Measurements from ENCODE around the gene PRXL2B.

PRXL2B gene

DNA sequence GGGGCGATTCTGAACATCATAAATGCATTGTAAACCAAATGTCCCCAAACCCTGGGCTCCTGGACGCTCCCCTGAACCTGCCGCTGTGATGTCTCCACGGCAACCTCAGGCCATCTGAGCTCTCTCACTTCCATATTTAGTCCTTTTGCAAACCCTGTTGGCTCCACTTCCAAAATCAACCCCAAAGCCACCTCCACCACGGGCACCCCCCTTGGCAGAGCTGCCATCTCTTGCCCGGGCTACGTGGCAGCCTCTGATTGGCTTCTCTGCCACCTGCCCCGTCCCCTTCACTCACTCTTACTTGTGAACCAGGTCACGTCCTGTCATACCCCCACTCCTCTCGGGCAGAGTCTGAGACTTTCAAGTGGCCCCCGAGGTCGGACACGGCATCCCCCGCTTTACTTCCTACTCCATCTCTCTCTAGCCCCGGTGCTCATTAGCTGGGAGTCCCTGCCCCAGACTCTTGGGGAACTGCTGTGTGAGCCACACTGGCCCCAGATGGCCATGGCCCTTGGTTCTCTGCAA is 15.8 kb downstream of the PRXL2B start:
- H3K9me3 ChIP-seq (ENCODE audit: insufficient read depth, low read depth, low read length) = no peaks in the 10 kb centered on the region
- no peaks in the 10 kb centered on the region for H3K4me1 ChIP-seq (ENCODE audit: insufficient read depth, low read length)
- no peak overlapping the region for H3K27ac ChIP-seq (ENCODE audit: low read length)
- no peaks in the 10 kb centered on the region for H3K27me3 ChIP-seq (ENCODE audit: insufficient read depth, low read length)
- no peaks in the 10 kb centered on the region for H3K36me3 ChIP-seq (ENCODE audit: insufficient read depth, low read depth, low read length)
- H3K9ac ChIP-seq (ENCODE audit: low read depth, low read length) = no peak overlapping the region
- H3K4me3 ChIP-seq (ENCODE audit: low read length) = no peak overlapping the region

DNA sequence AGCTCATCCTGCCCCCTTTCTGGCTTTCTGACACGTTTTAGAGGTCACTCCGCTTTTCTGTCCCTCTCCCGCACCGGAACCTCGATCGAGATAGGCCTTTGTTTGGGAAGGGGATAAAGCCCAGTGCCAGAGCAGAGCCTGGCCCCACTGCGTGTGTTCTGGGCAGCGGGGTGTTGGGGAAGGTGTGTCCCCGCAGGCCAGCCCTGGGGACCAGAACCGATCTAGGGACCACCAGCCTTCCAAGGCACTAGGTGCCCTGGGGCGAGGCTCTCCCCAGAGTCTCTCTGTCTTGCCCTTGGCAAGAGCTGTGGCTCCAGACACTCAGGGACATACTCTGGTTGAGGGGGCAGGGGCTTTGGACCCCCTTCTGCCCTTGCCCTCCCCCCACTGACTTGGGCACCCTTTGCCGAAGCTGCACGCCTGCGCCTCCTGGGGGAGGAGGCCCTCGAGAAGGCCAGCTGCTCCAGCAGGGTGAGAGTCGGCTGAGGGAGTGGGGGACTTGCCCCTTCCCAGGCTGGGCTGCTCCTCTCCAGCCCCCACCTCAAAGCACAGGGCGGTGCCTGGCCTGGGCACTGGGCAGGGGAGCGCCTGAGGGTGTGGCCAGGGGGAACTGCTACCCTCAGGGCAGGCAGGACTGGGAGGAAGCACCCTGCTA is 16.4 kb downstream of the PRXL2B start:
- no peak overlapping the region for H3K27ac ChIP-seq (ENCODE audit: low read length)
- no peaks in the 10 kb centered on the region for H3K4me1 ChIP-seq (ENCODE audit: insufficient read depth, low read length)
- no peaks in the 10 kb centered on the region for H3K9me3 ChIP-seq (ENCODE audit: insufficient read depth, low read depth, low read length)
- H3K27me3 ChIP-seq (ENCODE audit: insufficient read depth, low read length) = no peaks in the 10 kb centered on the region
- H3K9ac ChIP-seq (ENCODE audit: low read depth, low read length) = no peak overlapping the region
- no peaks in the 10 kb centered on the region for H3K36me3 ChIP-seq (ENCODE audit: insufficient read depth, low read depth, low read length)
- no peak overlapping the region for H3K4me3 ChIP-seq (ENCODE audit: low read length)

DNA sequence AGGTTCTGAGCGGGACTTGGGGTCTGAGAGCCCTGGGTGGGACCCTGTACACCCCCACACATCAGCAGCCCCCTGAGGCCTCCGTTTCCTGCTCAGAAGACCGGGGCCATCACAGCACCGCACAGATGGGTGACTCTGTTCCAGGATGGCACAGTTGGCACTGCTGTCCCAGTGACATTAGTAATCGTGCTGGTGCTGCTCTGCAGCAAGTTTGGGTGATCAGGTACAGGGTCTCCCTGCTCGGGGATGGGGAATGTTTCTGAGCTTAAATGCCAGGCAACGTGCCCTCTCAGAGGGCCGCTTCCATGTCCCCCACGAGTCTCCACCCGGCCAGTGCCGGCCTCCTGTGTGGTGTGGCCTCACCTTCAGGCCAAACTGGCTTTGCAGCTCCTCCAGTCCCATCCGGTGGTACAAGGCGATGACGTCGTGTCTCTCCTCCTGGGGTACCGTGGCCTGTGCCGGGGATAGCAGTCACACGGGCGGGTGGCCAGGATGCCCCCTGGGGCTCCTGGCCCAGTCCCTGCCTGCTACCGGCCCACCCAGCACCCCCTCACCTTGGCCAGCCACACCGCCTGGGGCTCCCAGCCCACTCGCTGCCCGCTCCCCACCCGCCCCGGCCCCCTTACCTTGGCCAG is 17.1 kb downstream of the PRXL2B start:
- H3K27ac ChIP-seq (ENCODE audit: low read length) = no peak overlapping the region
- no peak overlapping the region for H3K9ac ChIP-seq (ENCODE audit: low read depth, low read length)
- no peaks in the 10 kb centered on the region for H3K9me3 ChIP-seq (ENCODE audit: insufficient read depth, low read depth, low read length)
- H3K4me3 ChIP-seq (ENCODE audit: low read length) = no peak overlapping the region
- no peaks in the 10 kb centered on the region for H3K4me1 ChIP-seq (ENCODE audit: insufficient read depth, low read length)
- no peaks in the 10 kb centered on the region for H3K27me3 ChIP-seq (ENCODE audit: insufficient read depth, low read length)
- no peaks in the 10 kb centered on the region for H3K36me3 ChIP-seq (ENCODE audit: insufficient read depth, low read depth, low read length)

DNA sequence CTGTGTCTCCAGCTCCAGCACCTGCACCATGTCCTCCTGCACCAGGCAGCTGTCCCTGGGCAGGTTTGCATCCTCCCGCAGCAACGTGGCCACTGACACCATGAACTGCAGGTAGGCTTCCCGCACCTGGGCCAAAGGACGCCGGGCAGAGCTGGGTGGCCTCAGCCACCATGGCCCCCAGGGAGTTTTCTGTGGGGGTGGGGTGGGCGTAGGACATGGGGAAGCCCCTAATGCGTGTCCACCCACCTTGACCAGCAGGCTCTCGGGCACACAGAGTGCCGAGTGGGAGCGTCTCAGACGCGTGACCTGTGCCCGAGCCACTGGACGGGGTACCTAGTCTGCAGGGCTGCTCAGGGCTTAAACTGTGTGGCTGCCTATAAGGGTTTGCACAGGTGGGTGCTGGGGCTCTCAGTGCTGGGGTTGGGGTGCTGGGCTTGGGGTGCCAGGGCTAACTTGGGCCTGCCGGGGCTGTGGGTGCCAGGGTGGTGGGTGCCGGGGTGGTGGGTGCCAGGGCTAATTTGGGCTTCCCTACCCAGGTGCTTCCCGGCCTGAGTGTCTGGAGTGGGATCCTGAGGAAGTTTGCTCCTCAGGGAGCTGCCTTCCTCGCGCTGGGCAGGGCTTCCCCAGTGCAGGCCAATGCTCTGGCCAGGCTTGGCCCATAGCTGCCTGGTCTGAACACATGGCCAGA is 17.7 kb downstream of the PRXL2B start:
- Histone ChIP-seq H3K27me3 (ENCODE audit: insufficient read depth, low read length) (no peaks in the 10 kb centered on the region), H3K4me1 (ENCODE audit: insufficient read depth, low read length) (no peaks in the 10 kb centered on the region)

DNA sequence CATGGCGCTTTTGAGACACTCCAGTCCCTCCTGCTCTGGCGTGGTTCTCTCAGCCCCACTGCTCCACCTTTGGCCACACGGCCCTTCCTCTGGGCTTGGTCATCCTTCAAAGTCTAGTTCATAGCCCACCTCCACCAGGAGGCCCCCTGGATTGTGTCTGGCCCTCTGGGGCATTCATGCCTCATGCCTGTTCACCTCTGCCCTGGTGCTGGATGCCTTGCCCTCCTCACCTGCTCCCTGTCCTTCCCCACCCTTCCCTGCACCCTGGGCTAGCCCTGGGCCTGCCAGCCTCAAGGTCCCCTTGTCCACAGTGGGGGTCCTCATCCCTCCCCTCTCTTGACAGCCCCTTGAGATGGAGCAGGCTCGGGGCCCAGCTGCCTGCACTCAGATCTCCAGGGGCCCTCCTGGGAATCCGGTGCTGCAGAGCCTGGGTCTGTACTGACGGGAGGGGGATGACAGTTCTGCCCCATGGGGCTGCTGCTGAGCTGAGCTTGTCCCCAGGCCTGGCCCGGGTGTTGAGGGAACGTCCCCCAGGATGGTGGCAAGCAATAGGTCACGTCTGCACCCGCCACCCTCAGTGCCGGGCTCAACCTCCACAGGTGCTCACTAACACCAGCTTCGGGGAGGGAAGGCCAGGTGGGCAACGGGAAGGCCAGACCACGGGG is 18.4 kb downstream of the PRXL2B start:
- Histone ChIP-seq H3K27me3 (ENCODE audit: insufficient read depth, low read length) (no peaks in the 10 kb centered on the region), H3K9ac (ENCODE audit: low read depth, low read length) (no peak overlapping the region), H3K36me3 (ENCODE audit: insufficient read depth, low read depth, low read length) (no peaks in the 10 kb centered on the region), H3K9me3 (ENCODE audit: insufficient read depth, low read depth, low read length) (no peaks in the 10 kb centered on the region), H3K4me3 (ENCODE audit: low read length) (no peak overlapping the region), H3K4me1 (ENCODE audit: insufficient read depth, low read length) (no peaks in the 10 kb centered on the region), H3K27ac (ENCODE audit: low read length) (no peak overlapping the region)

More for the DNA sequence above, 17.7 kb downstream of the PRXL2B start:
- Histone ChIP-seq H3K27ac (ENCODE audit: low read length) (no peak overlapping the region), H3K4me3 (ENCODE audit: low read length) (no peak overlapping the region), H3K36me3 (ENCODE audit: insufficient read depth, low read depth, low read length) (no peaks in the 10 kb centered on the region), H3K9me3 (ENCODE audit: insufficient read depth, low read depth, low read length) (no peaks in the 10 kb centered on the region), H3K9ac (ENCODE audit: low read depth, low read length) (no peak overlapping the region)

DNA sequence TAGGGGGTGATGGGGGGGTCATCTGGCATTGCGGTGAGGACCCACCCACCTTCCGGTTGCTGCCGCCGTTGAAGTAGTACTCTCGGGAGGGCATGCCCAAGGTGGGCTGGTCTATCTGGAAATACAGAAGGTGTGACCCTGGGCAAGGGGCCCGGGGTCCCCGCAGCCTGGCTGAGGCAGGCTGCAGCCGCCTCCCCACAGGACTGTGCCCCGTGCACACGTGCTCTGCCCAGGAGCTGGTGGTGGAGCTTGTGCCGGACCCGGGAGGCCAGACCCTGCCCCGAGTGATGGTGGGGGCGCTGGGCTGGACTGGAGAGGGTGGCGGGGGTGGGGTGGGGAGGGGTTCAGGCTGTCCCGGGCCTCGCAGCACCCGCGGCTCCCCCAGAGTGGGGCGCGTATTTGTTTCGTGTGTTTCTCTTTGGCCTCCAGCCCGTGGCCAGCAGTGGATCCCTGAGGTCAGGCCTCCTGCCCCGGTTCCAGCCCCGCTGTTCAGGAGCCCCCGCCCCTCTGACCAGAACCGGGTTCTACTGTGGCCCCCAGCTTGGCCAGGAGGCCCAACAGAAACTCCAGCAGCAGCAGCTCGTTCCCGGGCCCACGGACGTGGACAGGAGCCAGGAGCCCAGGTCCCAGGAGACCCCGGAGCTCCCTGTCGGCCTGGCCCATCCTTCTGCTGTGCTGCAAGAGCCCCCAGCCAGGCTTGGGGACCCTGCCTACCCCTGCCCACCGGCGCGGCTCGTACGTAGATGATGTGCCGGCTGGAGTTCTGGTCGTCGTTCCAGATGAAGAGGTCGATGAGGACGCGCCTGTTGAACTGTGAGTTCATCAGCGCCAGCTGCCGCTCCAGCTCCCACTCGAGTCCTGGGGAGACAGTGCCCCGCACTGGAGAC is 19.2 kb downstream of the PRXL2B start:
- no peak overlapping the region for H3K27ac ChIP-seq (ENCODE audit: low read length)
- H3K9ac ChIP-seq (ENCODE audit: low read depth, low read length) = no peak overlapping the region
- H3K4me3 ChIP-seq (ENCODE audit: low read length) = no peak overlapping the region
- H3K9me3 ChIP-seq (ENCODE audit: insufficient read depth, low read depth, low read length) = no peaks in the 10 kb centered on the region
- peaks cover 6% of the 10 kb centered on the region; the same call in 1 of the 2 replicates for H3K27me3 ChIP-seq (ENCODE audit: insufficient read depth, low read length)
- no peaks in the 10 kb centered on the region; the same call in 1 of the 2 replicates for H3K4me1 ChIP-seq (ENCODE audit: insufficient read depth, low read length)
- H3K36me3 ChIP-seq (ENCODE audit: insufficient read depth, low read depth, low read length) = no peaks in the 10 kb centered on the region

DNA sequence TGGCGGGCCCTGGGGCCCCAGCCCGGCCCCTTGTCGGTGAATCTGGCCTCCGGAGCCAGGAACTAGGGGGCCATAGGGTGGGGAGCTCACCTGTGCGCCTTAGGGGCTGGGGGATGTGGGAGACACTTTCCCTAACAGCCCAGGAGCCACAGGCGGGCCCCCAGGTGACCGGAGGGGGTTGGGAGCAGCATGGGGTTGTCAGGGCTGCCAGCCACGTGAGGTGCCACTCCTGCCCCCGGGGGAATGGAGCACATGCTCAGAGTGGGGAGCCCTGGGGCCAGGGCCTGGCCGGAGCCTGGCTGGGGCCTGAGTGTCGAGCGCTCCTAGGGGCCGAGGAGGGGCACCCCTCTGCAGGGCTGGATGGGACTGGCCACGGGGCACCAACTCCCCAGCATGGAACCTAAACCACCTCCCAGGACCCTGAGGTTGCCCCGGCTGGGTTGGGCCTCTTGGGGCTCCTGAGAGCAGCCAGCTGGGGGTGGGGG is 19.9 kb downstream of the PRXL2B start:
- Histone ChIP-seq H3K9me3 (ENCODE audit: insufficient read depth, low read depth, low read length) (no peaks in the 10 kb centered on the region), H3K4me1 (ENCODE audit: insufficient read depth, low read length) (no peaks in the 10 kb centered on the region; the same call in 1 of the 2 replicates), H3K9ac (ENCODE audit: low read depth, low read length) (no peak overlapping the region), H3K27ac (ENCODE audit: low read length) (no peak overlapping the region), H3K36me3 (ENCODE audit: insufficient read depth, low read depth, low read length) (no peaks in the 10 kb centered on the region), H3K27me3 (ENCODE audit: insufficient read depth, low read length) (peaks cover 6% of the 10 kb centered on the region; the same call in 1 of the 2 replicates), H3K4me3 (ENCODE audit: low read length) (no peak overlapping the region)

DNA sequence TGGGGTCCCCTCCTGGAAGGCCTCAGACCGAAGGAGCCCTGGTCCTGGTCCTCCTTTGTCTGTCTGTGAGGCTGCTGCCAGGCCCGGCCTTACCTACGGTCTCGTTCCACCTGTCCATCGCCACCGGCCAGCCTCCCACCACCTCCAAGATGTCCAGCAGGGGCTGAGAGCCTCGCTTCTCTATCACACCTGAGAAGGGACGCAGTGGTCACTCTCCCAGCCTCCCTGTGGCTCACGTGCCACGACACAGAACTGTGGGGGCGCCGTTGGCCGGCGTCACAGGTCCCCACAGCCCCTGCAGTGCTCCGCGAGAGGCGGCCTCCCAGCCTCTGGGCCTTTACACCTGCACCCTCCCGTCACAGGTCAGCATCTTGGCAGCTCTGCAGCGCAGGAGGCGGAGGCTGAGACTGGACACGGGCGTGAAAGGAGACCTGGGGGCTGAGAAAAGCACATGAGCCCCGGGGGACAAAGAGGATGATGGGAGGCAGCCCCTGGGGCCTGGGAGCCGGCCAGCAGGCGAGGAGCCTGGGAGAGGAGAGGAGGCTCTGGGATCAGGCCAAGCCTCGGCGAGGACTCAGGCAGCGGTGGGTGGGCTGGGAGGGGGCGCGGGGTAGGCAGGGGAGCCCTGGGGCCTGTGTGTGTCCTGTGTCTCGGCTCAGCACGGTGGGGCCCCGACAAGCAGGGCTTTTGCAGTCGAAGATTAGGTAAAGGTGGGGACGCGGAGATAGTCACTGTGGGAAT is 20.5 kb downstream of the PRXL2B start:
- Histone ChIP-seq H3K9ac (ENCODE audit: low read depth, low read length) (no peak overlapping the region), H3K27me3 (ENCODE audit: insufficient read depth, low read length) (peaks cover 6% of the 10 kb centered on the region; the same call in 1 of the 2 replicates), H3K36me3 (ENCODE audit: insufficient read depth, low read depth, low read length) (no peaks in the 10 kb centered on the region), H3K4me3 (ENCODE audit: low read length) (no peak overlapping the region), H3K27ac (ENCODE audit: low read length) (no peak overlapping the region), H3K9me3 (ENCODE audit: insufficient read depth, low read depth, low read length) (no peaks in the 10 kb centered on the region), H3K4me1 (ENCODE audit: insufficient read depth, low read length) (no peaks in the 10 kb centered on the region; the same call in 1 of the 2 replicates)

DNA sequence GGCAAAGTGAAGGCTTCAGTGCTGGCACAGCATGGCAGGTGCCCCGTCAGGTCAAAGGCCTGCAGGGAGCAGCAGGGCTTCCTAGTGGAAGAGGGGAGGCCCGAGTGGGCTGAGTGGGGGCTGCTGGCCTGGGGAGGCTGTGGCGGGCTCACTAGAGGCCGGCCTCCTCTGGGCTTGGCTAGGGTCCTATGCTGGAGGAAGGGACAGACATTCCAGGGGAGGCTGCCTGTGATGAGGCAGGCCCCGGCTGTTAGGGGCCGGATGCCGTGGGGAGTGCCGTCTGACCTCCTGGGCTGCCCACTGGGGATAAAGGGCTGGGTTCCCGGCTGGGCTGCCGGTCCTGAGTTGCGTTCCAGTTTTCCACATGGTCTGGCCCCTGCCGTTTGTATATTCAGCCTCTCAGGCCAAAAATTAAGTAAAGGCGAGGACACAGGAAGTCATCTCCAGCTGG is 21.1 kb downstream of the PRXL2B start:
- Histone ChIP-seq H3K4me1 (ENCODE audit: insufficient read depth, low read length) (no peaks in the 10 kb centered on the region; the same call in 1 of the 2 replicates), H3K9ac (ENCODE audit: low read depth, low read length) (no peak overlapping the region), H3K27ac (ENCODE audit: low read length) (no peak overlapping the region), H3K36me3 (ENCODE audit: insufficient read depth, low read depth, low read length) (no peaks in the 10 kb centered on the region), H3K9me3 (ENCODE audit: insufficient read depth, low read depth, low read length) (no peaks in the 10 kb centered on the region), H3K27me3 (ENCODE audit: insufficient read depth, low read length) (peaks cover 6% of the 10 kb centered on the region; the same call in 1 of the 2 replicates), H3K4me3 (ENCODE audit: low read length) (no peak overlapping the region)

DNA sequence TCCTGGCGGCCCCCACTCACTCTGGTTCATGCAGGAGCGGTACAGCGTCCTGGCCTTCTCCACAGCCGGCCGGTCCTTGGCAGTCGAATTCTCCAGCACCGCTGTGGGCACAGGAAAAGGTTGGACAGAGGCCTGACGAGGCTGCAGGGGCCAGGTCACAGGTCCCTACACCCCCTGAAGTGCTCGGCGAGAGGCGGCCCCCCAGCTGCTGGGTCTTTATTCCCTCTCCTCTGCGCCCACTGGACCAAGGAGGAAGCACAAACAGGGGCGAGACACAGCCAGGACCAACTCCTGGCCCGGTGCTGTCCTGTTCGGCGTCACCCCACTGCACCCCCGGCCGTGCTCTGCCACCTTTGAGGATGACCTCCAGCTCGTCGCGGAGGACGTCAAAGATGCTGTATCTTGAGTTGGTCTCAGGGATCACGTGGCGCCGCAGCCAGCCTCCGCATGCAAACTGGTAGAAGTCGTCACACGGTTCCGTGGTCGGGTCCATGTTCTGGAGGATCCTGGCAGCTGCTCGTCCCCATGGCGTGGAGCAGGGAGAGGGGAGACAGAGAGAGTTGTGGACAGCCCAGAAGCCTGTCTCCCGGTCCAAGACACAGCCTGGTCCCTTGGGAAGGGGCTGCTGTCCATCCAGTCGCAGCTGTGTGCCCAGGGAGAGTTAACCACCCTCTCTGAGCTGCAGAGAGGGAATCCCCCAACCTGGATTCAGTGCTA is 22.9 kb downstream of the PRXL2B start:
- no peaks in the 10 kb centered on the region; the same call in none of the 2 replicates for H3K9me3 ChIP-seq (ENCODE audit: insufficient read depth, low read depth, low read length)
- H3K4me3 ChIP-seq (ENCODE audit: low read length) = no peak overlapping the region
- H3K27ac ChIP-seq (ENCODE audit: low read length) = no peak overlapping the region
- H3K36me3 ChIP-seq (ENCODE audit: insufficient read depth, low read depth, low read length) = no peaks in the 10 kb centered on the region
- no peak overlapping the region for H3K9ac ChIP-seq (ENCODE audit: low read depth, low read length)
- H3K4me1 ChIP-seq (ENCODE audit: insufficient read depth, low read length) = no peaks in the 10 kb centered on the region; the same call in 1 of the 2 replicates
- H3K27me3 ChIP-seq (ENCODE audit: insufficient read depth, low read length) = peaks cover 6% of the 10 kb centered on the region; the same call in 1 of the 2 replicates
